ENCODE results near the gene CHEK1.

GRCh38 chr11:125645871-125646270, 20.9 kb downstream of the CHEK1 start:
- TF ChIP-seq CTCF (IDR thresholded peaks at IDR 0.05): no peak
- TF ChIP-seq POLR2A (IDR thresholded peaks at IDR 0.05): no peak

Data from right lobe of liver (tissue), 4 donors.